ENCODE data around the gene CKMT2. TPM values are rescaled to one million over a fixed set of nuclear protein-coding genes. Genes with fewer than 3 reads are reported as not detected.

Gene CKMT2
- total RNA-seq, 1 donor from 2014 or later: 0.78 TPM

DNA sequence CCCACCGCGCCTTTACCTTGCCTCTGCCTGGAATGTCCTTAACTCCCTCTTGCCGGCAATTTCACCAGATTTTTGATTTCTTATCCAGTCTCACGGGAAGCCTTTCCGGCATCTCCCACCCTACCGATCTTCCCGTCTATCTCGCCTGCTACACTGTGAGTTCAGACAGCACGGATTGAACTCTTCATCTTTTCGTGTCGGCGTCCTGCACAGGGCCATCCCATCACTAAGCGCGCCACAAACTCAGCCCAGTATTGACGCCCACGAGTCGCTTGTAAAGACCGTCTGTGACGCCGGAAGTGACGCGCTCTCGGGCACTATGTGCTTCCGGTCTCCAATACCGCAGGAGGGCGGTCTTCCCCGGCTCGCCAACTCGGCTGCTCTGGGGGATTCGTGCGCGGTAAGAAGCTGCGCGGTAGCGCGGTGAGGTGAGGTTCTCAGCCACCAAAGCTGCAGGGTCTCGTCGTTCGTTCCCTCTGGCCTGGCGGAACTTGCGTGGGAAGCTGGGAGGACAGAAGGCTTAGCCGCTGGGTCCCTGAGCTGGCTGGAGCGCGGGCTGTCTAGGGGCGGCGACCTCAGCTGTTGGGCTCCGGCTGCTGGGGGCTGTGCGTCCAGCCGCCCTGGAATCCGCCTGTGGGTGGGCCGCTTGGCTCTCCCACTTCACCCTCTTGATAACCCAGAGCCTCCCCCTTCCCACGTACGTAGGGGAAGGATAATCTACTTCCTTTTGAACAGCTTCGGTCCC lies 68.3 kb downstream of the CKMT2 start, which contains the start of gene ZCCHC9:
TSS of gene ZCCHC9 (plus strand) at position 317 of the 745 bp plus-strand sequence. CDS start 3,171 bp downstream, outside the sequence.
- DNase-seq (ENCODE audit: low spot score) (peak; percentile 94), ATAC-seq (peak; percentile 88)

GRCh38 chr5:81302596-81302995 lies 69.5 kb downstream of the CKMT2 start:
- DNase-seq (ENCODE audit: low spot score) (no peak), ATAC-seq (no peak)

- ATAC-seq (no peak), DNase-seq (ENCODE audit: low spot score) (no peak)
Observed at GRCh38 chr5:81303563-81303962, 70.4 kb downstream of the CKMT2 start.

DNA sequence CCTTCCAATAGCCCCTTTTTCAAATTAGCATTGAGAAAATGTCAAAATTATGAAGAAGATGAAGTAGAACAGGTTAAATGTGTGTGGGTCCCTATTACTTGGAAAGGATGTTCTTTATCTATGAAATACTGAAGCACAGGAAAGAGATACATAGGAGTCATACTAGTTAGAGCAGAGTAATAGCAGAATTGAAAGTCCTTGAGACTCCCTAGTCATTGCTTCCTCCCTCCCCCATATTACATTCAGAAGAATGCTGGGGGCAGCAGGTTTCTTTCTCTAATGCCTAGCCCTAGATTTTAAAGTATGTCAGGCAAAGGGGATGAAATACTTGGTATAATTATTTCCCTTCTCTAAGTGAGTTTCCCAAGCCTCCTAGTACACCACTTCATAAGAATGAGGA lies 72.7 kb downstream of the CKMT2 start:
- DNase-seq (ENCODE audit: low spot score) (no peak), ATAC-seq (no peak)

DNA sequence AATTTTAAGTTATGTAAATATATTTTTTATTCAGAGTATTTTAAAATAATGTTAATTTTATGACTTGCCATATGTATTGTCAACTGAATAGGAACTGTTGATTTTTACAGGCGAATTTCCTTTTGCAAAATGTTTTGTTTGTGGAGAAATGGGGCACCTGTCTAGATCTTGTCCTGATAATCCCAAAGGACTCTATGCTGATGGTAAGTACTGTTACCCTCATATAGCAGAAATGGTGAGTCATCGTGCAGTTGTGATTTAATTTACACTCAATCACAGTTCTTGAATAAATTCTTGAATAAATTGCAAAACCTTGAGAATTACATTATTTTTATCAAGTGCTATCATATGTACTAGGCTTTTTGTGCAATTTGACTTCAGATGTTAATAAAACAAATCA lies 75.7 kb downstream of the CKMT2 start:
- ATAC-seq: no peak
- DNase-seq (ENCODE audit: low spot score): no peak

DNA sequence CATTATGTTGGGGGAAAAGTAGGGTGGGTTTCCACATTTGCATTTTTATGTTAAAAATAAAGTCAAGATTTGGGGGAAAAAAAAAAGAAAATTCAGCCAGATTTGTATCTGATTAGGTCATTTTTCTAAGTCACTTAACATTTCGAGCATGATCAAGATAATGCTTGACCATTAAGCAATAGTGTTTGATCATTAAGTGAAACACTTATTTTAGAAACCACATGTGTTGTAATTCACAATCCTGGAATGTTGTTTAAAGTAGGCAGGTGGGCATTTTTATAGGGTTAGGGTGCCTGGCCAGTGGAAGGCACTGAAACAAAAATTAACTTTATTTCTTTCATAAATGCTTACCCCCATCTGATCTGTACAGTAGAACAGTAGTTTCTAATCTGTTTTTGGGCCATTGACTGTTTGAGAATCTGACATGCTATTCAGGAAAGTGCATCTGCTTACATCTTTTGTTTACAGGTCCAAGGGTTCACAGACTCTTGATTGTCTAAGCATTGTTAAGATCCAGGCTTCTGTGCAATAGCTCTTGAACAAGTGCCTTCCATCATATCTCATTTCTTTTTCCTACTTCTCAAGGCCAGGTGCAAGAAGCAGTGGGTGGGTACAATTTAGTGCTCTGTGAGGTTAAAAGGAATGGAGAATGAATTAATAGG lies 77.4 kb downstream of the CKMT2 start:
- ATAC-seq (peak; percentile 69), DNase-seq (ENCODE audit: low spot score) (no peak)

DNA sequence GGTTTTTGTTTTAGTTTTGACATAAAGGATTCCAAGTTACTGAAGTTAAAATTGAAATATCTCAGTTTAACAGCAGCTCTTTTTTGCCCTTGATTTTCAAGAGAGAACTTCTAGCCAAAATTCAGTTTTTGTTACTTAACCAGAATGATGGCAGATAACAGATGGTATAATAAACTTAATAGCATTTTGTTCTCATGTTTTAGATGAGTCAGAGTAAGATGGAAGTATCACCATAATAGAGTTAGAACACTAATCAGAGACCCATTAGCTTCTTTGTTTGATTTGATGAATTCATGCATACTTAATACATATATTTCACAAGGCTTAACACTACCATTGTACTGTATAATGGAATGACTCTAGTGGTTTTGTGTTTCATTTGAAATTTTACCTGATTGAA lies 80.2 kb downstream of the CKMT2 start:
- DNase-seq (ENCODE audit: low spot score) (no peak), ATAC-seq (no peak)

- DNase-seq (ENCODE audit: low spot score) (no peak), ATAC-seq (no peak)
Observed at GRCh38 chr5:81313686-81314085, 80.6 kb downstream of the CKMT2 start.

GRCh38 chr5:81314581-81314980 lies 81.5 kb downstream of the CKMT2 start:
- ATAC-seq (no peak), DNase-seq (ENCODE audit: low spot score) (no peak)

- ATAC-seq: no peak
- DNase-seq (ENCODE audit: low spot score): no peak
Observed at GRCh38 chr5:81315336-81315735, 82.2 kb downstream of the CKMT2 start.

DNA sequence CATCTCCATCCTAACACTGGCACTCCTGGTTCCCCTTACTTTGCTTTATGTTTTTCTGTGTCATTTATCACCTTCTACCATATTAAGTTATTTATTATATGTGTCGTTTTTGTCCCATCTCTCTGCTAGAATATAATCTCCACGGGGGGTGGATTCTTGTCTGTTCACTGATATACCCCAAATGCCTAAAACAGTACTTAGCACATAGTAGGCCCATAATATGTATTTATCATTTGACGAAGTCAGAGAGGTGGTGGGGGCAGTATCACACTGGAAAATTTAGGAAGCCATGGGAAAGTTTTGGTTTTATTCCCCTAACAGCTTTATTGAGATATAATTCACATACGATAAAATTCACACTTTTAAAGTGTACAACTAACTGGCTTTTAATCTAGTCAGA lies 82.7 kb downstream of the CKMT2 start:
- DNase-seq (ENCODE audit: low spot score) (no peak), ATAC-seq (no peak)

Other genes with a start within 250 kb of the CKMT2 start
- 12.2 TPM for gene ZCCHC9, start 68.3 kb downstream of the CKMT2 start, total RNA-seq
- 51.6 TPM for gene ACOT12, start 160.8 kb downstream of the CKMT2 start, total RNA-seq